OCI-LY3 (cell line): ENCODE results near the gene PRODH2.
"Not testable (repeated sequence)": the region's sequence is repeated elsewhere in the genome, so short reads cannot be mapped to it uniquely, and the experiment has no call there.

Experiments
- EZH2phosphoT487 ChIP-seq: fragments of 200-600 bp; shearing (Covaris generic); IDR thresholded peaks from 2 replicates; pipeline ENCODE4 v1.6.1; 2018; ENCODE audit warnings: antibody characterized with exemption, mixed run types, low read depth
- TF ChIP-seq, protein P1 (sequence below): fragments of 200-600, 300-600 bp; sonication (generic); IDR thresholded peaks from 2 replicates; pipeline ENCODE4 v1.5.1; 2014; ENCODE audit warnings: antibody characterized with exemption, low read length, low read depth

- TF ChIP-seq, protein P1, sequence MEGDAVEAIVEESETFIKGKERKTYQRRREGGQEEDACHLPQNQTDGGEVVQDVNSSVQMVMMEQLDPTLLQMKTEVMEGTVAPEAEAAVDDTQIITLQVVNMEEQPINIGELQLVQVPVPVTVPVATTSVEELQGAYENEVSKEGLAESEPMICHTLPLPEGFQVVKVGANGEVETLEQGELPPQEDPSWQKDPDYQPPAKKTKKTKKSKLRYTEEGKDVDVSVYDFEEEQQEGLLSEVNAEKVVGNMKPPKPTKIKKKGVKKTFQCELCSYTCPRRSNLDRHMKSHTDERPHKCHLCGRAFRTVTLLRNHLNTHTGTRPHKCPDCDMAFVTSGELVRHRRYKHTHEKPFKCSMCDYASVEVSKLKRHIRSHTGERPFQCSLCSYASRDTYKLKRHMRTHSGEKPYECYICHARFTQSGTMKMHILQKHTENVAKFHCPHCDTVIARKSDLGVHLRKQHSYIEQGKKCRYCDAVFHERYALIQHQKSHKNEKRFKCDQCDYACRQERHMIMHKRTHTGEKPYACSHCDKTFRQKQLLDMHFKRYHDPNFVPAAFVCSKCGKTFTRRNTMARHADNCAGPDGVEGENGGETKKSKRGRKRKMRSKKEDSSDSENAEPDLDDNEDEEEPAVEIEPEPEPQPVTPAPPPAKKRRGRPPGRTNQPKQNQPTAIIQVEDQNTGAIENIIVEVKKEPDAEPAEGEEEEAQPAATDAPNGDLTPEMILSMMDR: not testable (repeated sequence)
- TF ChIP-seq EZH2phosphoT487: not testable (repeated sequence)
Observed at GRCh38 chr19:35836096-35836495, 23.5 kb upstream of the PRODH2 start.
